GM13976 (cell line): ENCODE data around the gene GATM.

ENCODE experiments used
- DNase-seq: peaks from one replicate; pipeline ENCODE4 v3.0.0; 2012; ENCODE audit warnings: low spot score
- in situ Hi-C: fragments of 300-500 bp; cut with MboI; formaldehyde crosslinking; loops from one replicate; pipeline ENCODE4 v1.12.0; 2022; ENCODE audit warnings: low sequenced_read_pairs, mixed read lengths, inconsistent platforms; ENCODE audit not compliant: unreplicated experiment
- TF ChIP-seq, protein P1 (sequence below): IDR thresholded peaks from 2 replicates; pipeline ENCODE4 v1.5.1; 2012; ENCODE audit warnings: borderline replicate concordance, mild to moderate bottlenecking; ENCODE audit not compliant: insufficient read depth; ENCODE audit errors: extremely low read depth, missing control alignments, control extremely low read depth

The GATM gene

DNA sequence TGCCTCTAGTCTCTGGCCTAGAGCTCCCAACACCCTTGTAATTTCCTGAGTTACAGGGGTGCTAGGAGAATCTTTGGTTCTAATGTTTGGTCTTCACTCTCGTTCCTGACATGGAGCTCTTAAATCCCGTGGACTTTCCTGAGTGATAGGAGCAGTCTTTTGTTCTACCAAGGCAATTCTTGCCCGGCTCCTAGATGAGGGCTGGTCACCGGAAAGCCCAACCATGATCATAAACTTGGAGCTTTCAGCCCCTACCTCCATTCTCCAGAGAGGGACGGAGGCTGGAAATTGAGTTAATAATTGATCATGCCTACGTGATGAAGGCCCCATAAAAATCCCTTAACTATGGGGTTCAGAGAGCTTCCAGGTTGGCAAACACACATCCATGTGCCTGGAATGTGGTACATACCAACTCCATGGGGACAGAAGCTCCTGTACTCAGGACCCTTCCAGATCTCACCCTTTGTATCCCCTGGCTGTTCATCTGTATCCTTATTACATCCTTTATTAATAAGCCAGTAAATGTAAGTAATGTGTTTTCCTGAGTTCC, 18.8 kb upstream of the GATM start:
- in situ Hi-C loops = loop anchor here (10.0 kb wide), 1 partner anchor 92 kb away; no protein-coding TSS in a partner anchor
- no peak for DNase-seq
- TF ChIP-seq, protein P1, sequence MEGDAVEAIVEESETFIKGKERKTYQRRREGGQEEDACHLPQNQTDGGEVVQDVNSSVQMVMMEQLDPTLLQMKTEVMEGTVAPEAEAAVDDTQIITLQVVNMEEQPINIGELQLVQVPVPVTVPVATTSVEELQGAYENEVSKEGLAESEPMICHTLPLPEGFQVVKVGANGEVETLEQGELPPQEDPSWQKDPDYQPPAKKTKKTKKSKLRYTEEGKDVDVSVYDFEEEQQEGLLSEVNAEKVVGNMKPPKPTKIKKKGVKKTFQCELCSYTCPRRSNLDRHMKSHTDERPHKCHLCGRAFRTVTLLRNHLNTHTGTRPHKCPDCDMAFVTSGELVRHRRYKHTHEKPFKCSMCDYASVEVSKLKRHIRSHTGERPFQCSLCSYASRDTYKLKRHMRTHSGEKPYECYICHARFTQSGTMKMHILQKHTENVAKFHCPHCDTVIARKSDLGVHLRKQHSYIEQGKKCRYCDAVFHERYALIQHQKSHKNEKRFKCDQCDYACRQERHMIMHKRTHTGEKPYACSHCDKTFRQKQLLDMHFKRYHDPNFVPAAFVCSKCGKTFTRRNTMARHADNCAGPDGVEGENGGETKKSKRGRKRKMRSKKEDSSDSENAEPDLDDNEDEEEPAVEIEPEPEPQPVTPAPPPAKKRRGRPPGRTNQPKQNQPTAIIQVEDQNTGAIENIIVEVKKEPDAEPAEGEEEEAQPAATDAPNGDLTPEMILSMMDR = no peak

DNA sequence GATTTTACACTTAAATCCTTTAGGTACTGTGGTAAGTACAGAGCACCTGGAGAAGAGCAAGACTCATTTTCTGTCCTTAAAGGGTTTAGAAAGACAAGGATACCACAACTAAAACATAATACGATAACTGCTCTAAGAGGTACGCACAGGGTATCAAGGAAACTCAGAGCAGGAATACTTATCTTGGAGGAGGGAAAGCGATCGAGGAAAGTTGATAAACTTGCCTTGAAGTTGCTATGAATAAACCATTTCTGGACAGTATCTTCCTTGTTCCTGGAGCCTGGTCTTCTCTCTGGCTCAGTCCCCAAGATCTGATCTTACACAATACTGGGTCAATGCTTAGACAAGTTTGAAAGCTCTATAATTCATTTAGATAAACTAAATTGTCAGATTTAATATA, 17.6 kb upstream of the GATM start:
- TF ChIP-seq, protein P1 = no peak
- in situ Hi-C loops = loop anchor here (10.0 kb wide), 1 partner anchor 91 kb away; no protein-coding TSS in a partner anchor
- DNase-seq = no peak

DNA sequence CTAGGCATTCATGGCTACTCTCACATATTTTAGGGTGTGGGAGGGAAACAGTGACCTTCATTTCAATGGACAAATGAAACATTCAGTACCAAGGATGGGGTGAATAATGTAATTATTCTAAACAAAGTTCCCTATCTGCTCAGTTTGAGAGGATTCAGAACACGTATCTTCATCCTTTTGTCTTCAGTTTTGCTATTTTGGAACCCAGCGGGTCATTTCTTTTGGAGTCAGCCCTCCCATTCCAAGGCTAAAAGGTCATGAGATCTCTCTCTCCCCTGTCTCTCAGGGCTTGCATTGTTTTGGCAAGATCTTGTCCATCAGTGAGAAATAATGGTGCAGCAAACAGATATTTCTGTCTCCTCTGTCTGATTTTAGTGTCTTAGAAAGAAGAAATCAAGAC, 16.3 kb upstream of the GATM start:
- DNase-seq = no peak
- in situ Hi-C loops = loop anchor here (10.0 kb wide), 1 partner anchor 90 kb away; no protein-coding TSS in a partner anchor
- TF ChIP-seq, protein P1 = no peak

DNA sequence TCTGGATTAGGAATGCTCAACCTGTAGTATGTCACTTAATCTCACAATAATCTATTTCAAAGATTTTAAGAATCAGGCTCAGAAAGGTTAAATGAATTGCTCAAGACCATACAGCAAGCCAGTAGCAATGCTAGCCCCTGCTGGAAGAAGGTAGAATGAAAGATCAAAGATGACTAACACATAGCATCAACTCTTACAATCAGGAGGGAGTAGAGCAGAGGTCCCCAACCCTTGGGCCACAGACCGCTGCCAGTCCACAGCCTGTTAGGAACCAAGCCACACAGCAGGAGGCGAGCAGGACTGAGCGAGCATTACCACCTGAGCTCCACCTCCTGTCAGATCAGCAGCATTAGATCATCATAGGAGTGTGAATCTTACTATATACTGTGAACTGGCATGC, 15.5 kb upstream of the GATM start:
- DNase-seq = no peak
- in situ Hi-C loops = loop anchor here (10.0 kb wide), 1 partner anchor 89 kb away; no protein-coding TSS in a partner anchor
- TF ChIP-seq, protein P1 = no peak

DNA sequence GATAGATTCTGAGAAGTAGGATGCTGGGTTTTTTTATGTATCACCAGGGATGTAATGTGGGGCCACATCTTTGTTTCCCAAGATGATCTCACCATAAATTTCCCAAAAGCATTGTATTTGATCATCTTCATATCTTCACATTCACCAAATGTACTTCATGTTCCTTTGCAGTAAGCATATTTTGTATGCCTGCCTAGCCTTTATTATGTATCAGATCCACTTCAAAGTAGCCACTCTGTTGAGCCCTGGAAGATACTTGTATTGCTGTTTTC, 14.2 kb upstream of the GATM start:
- DNase-seq = no peak
- in situ Hi-C loops = loop anchor here (10.0 kb wide), 1 partner anchor 88 kb away; no protein-coding TSS in a partner anchor
- TF ChIP-seq, protein P1 = no peak

DNA sequence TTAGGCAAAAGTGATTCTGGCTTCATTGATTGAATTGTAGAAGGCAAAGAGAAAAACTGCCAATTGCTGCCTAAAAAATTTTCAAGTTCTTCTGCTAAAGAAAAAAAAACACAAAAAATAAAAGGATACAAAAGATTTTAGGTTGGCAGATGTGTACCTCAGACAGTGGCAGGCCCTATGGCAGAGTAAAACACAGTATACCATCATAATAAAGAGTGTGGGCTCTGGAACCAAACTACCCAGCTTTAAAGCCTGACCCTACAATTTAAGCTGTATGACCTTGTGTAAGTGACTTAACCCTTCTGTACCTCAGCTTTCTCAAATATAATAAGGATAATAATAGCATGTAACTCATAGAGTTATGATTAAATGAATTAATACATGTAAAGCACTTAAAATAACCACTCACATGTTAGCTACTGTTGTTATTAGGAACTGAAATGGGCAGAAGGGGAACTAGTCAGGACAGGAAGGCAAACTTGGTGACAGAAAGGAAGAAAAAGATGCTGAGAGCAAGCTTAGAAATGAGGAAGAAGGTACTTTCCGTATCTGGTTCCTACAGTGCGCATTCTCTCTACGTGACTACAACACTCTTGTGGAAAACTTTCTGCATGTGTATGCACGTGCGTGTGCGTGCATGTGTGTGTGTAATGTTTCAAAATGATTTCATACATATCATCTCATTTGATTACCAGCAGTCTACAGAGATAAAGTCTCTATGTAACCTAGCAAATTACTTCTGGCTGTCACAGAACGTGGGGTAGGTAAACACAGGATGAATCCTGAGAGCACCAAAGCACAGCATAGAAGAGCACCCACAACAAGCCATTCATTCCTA, 13.6 kb upstream of the GATM start:
- DNase-seq = peak; percentile 59
- TF ChIP-seq, protein P1 = no peak
- in situ Hi-C loops = loop anchor here (10.0 kb wide), 1 partner anchor 87 kb away; no protein-coding TSS in a partner anchor
